ENCODE results near the gene AICDA. TPM values are rescaled to one million over a fixed set of nuclear protein-coding genes. Genes with fewer than 3 reads are reported as not detected.
"Not testable (repeated sequence)": the region's sequence is repeated elsewhere in the genome, so short reads cannot be mapped to it uniquely, and the experiment has no call there.

Gene AICDA
- total RNA-seq, 6 donors from 2014 or later = 0.74 to 1.3 TPM; not detected in 4

DNA sequence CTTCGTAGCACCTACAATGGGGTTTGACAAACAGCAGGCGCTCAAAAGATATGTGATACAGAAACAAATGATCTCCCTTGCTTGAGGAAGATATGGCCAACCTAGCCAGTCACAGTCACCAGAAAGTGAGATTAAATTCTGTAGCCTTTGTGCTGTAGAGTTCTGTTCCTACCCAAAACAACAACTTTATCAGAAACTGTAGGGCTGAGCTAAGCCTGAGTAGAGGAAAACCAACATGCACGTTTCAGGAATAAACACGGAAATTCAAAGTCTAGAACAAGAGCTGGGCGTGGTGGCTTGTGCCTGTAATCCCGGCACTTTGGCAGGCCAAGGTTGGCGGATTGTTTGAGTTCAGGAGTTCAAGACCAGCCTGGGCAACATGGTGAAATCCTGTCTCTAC, 23.0 kb downstream of the AICDA start:
- TF ChIP-seq, protein P1, sequence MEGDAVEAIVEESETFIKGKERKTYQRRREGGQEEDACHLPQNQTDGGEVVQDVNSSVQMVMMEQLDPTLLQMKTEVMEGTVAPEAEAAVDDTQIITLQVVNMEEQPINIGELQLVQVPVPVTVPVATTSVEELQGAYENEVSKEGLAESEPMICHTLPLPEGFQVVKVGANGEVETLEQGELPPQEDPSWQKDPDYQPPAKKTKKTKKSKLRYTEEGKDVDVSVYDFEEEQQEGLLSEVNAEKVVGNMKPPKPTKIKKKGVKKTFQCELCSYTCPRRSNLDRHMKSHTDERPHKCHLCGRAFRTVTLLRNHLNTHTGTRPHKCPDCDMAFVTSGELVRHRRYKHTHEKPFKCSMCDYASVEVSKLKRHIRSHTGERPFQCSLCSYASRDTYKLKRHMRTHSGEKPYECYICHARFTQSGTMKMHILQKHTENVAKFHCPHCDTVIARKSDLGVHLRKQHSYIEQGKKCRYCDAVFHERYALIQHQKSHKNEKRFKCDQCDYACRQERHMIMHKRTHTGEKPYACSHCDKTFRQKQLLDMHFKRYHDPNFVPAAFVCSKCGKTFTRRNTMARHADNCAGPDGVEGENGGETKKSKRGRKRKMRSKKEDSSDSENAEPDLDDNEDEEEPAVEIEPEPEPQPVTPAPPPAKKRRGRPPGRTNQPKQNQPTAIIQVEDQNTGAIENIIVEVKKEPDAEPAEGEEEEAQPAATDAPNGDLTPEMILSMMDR (IDR thresholded peaks at IDR 0.05) = no peak
- TF ChIP-seq POLR2A (IDR thresholded peaks at IDR 0.05) (no peak), POLR2AphosphoS5 (IDR thresholded peaks at IDR 0.05) (no peak), EP300 (IDR thresholded peaks at IDR 0.05) (no peak)
- Histone ChIP-seq H3K9me3 (no peaks in the 10 kb centered on the region), H3K27ac (no peak overlapping the region), H3K4me3 (no peak overlapping the region), H3K4me1 (no peaks in the 10 kb centered on the region), H3K27me3 (no peaks in the 10 kb centered on the region), H3K36me3 (no peaks in the 10 kb centered on the region)
- WGBS, 2 donors = 81 to 83% methylated on average over 7 of the region's 7 CpGs
- ATAC-seq (ENCODE audit: low FRiP score in 2 of 2) (no peak), DNase-seq (no peak)

DNA sequence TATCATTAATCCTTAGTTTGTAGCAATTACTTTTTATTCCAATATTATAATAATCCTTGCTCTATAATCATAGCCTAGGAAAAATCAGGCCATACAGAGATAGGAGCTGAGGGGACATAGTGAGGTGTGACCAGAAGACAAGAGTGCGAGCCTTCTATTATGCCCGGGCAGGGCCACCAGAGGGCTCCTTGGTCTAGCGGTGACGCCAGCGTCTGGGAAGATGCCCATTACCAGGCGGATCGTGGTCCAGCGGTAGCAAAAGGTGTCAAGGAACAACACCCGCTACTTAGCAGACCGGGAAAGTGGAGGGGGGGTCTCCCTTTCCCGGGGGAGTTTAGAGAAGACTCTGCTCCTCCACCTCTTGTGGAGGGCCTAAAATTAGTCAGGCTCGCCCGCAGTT, 28.2 kb downstream of the AICDA start:
- DNase-seq = peak in 1 of 2 donors; percentile 25
- not testable (repeated sequence) for ATAC-seq (ENCODE audit: low FRiP score in 2 of 2); H3K27me3 ChIP-seq; H3K4me3 ChIP-seq; H3K36me3 ChIP-seq; H3K4me1 ChIP-seq; H3K9me3 ChIP-seq
- H3K27ac ChIP-seq = peak overlapping the region in 1 of 4 donors; percentile 15
- WGBS, 2 donors = 92 to 95% methylated on average over 13 of the region's 13 CpGs

DNA sequence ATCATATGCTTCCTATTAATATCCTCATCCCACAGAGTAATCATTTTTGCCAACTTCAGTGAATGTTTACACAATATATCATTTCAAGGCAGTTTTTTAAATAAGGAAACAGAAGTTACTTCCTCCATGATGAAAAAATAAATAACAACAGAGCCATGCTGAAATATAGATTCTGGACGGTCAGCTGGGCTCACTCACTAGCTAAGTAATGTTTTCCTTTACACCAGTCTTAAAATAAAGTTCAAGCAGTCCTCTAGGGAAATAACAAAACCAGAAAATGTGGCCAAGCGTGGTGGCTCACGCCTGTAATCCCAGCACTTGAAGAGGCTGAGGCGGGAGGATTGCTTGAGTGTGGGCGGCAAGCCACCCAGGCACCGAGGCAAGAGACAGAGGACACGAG, 28.7 kb downstream of the AICDA start:
- DNase-seq (no peak), ATAC-seq (ENCODE audit: low FRiP score in 2 of 2) (peak in 1 of 2 donors; percentile 23)

DNA sequence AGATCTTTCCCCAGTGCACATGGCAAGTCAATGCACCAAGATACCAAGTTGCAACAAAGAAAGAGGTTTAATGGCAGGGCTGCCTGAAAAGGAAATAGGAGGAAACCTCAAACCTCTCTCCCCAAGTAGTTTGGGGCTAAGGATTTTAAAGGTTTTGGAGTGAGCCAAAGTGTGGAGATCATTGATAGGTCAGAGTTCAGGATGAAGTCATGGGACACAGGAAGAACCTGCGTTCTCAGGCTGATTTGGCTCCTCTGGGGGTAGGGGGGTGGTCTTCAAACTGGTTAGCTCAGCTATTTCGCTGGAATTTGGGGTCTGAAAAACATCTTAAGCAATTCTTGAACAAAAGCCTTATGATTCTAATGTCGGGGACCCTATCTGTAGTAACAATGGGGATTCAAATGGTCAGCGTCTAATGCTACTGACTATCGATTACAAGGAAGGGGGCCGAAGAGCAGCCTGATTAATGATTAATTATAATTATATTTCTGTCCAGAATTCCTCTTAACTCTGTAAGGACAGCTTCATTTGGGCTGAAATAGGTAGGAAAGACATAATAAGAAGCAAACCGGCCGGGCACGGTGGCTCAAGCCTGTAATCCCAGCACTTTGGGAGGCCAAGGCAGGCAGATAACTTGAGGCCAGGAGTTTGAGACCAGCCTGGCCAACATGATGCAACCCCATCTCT, 31.4 kb downstream of the AICDA start:
- 67 to 71% methylated on average over 9 of the region's 9 CpGs for WGBS, 2 donors
- Histone ChIP-seq H3K36me3 (no peaks in the 10 kb centered on the region), H3K4me1 (peaks cover 0 to 3% (median 0%) of the 10 kb centered on the region in 4 donors), H3K4me3 (no peak overlapping the region), H3K9me3 (no peaks in the 10 kb centered on the region), H3K27me3 (no peaks in the 10 kb centered on the region), H3K27ac (no peak overlapping the region)
- DNase-seq (no peak), ATAC-seq (ENCODE audit: low FRiP score in 2 of 2) (no peak)
- TF ChIP-seq EP300 (IDR thresholded peaks at IDR 0.05) (no peak), POLR2A (IDR thresholded peaks at IDR 0.05) (no peak), POLR2AphosphoS5 (IDR thresholded peaks at IDR 0.05) (no peak)
- TF ChIP-seq, protein P1 (IDR thresholded peaks at IDR 0.05) = no peak

More for the DNA sequence above, 28.7 kb downstream of the AICDA start:
- H3K27me3 ChIP-seq = no peaks in the 10 kb centered on the region
- peak overlapping the region in 1 of 4 donors; percentile 15 for H3K27ac ChIP-seq
- no peaks in the 10 kb centered on the region for H3K36me3 ChIP-seq
- no peak overlapping the region for H3K4me3 ChIP-seq
- TF ChIP-seq, protein P1 (IDR thresholded peaks at IDR 0.05) = no peak
- TF ChIP-seq EP300 (IDR thresholded peaks at IDR 0.05) (no peak), POLR2AphosphoS5 (IDR thresholded peaks at IDR 0.05) (no peak), POLR2A (IDR thresholded peaks at IDR 0.05) (no peak)
- no peaks in the 10 kb centered on the region for H3K9me3 ChIP-seq
- WGBS, 2 donors = 52 to 54% methylated on average over 7 of the region's 7 CpGs
- H3K4me1 ChIP-seq = peaks cover 0 to 3% (median 0%) of the 10 kb centered on the region in 4 donors

DNA sequence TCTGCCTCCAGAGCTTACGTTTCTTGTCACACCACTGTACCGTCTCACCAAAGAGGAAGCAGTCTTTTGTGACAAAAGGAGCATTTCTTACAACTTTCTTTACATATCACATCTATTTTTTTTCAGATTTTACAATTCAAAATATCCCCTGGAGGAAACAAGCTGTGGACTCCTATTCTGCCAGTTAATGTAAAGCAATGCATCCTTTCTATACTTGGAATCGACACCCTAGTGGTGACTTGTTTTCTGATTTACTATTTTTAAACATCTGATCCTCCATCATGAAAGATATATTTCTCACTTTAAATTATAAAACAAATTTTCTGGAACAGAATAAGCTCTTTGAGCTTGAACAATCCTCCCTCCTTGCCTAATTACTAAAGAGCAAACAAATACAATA, 34.8 kb downstream of the AICDA start:
- no peaks in the 10 kb centered on the region for H3K9me3 ChIP-seq
- H3K36me3 ChIP-seq = no peaks in the 10 kb centered on the region
- H3K4me1 ChIP-seq = peaks cover 0 to 3% (median 0%) of the 10 kb centered on the region in 4 donors
- WGBS, 2 donors = 60 to 77% methylated on average over 3 of the region's 3 CpGs
- no peak overlapping the region for H3K27ac ChIP-seq
- H3K27me3 ChIP-seq = no peaks in the 10 kb centered on the region
- no peak overlapping the region for H3K4me3 ChIP-seq
- ATAC-seq (ENCODE audit: low FRiP score in 2 of 2) (no peak), DNase-seq (no peak)
- no peak for TF ChIP-seq POLR2A (IDR thresholded peaks at IDR 0.05)
- TF ChIP-seq, protein P1 (IDR thresholded peaks at IDR 0.05) = no peak
- no peak for TF ChIP-seq EP300 (IDR thresholded peaks at IDR 0.05)
- no peak for TF ChIP-seq POLR2AphosphoS5 (IDR thresholded peaks at IDR 0.05)
